Activated CD4-positive, alpha-beta memory T cell treated with anti-CD3 and anti-CD28 coated beads, Interleukin-2, amount 10 ng/mL, durations not matched to agents 7 days and 5 days (primary cell): ENCODE data around the gene CDK6. TPM values are rescaled to one million over a fixed set of nuclear protein-coding genes. Genes with fewer than 3 reads are reported as not detected.

ENCODE experiments used
- total RNA-seq, 2 experiments: library from RNA; stranded (reverse); gene quantifications; one replicate each; pipeline ENCODE4 v1.2.3, GENCODE V29; 2021

CDK6 gene
- total RNA-seq, 2 experiments from 2014 or later, result 105 TPM

Other genes starting within 250 kb of the CDK6 start
- gene FAM133B, start 246.2 kb downstream of the CDK6 start, total RNA-seq, result 10 to 100 TPM; 23.4 to 25.5 TPM